H1 (cell line): ENCODE data around the gene DHPS. TPM values are rescaled to one million over a fixed set of nuclear protein-coding genes. Genes with fewer than 3 reads are reported as not detected.

Experiments
- CTCF ChIA-PET: fragments of 300-600 bp; sonication (Branson Sonifier 250); formaldehyde crosslinking; loops from one replicate; lab custom pipeline; 2021; ENCODE audit not compliant: partially characterized antibody; lab: Charles Lee
- POLR2A ChIA-PET: fragments of 300-600 bp; sonication (Branson Sonifier 250); formaldehyde crosslinking; loops from one replicate; lab custom pipeline; 2021; ENCODE audit warnings: inconsistent platforms; ENCODE audit not compliant: partially characterized antibody; lab: Charles Lee
- DNase-seq, 2 experiments: peaks; one replicate each; pipeline versions ENCODE4 v3.0.0 to v3.0.0-alpha.2; 2010 to 2022; ENCODE audit warnings: low spot score in 2 of 2, low read depth in 1 of 2, mixed read lengths in 1 of 2
- FAIRE-seq: peaks from 2 replicates; lab custom pipeline; 2011; peaks lifted over from hg19 to GRCh38; lab: Jason Lieb, UNC
- H2AFZ ChIP-seq: 2 replicates; pipeline ENCODE4 v1.8.1; 2012; ENCODE audit warnings: low read length, inconsistent platforms
- H2AK5ac ChIP-seq: 2 replicates; pipeline ENCODE4 v1.6.1; 2013; ENCODE audit warnings: low read depth, low read length
- H2BK120ac ChIP-seq: replicated peaks from 2 replicates; pipeline ENCODE3; 2013; ENCODE audit warnings: low read depth, low read length, inconsistent platforms
- H2BK12ac ChIP-seq: 2 replicates; pipeline ENCODE4 v1.6.1; 2013; ENCODE audit warnings: low read depth, low read length
- H2BK15ac ChIP-seq: 2 replicates; pipeline ENCODE4 v1.6.1; 2013; ENCODE audit warnings: low read length
- H2BK20ac ChIP-seq: 2 replicates; pipeline ENCODE4 v1.6.1; 2013; ENCODE audit warnings: low read length
- H2BK5ac ChIP-seq: 2 replicates; pipeline ENCODE4 v1.6.1; 2013; ENCODE audit warnings: low read depth, low read length
- H3K14ac ChIP-seq: 2 replicates; pipeline ENCODE4 v1.6.1; 2013; ENCODE audit warnings: inconsistent platforms; ENCODE audit not compliant: insufficient read length
- H3K18ac ChIP-seq: 2 replicates; pipeline ENCODE4 v1.6.1; 2013; ENCODE audit warnings: low read length; ENCODE audit errors: extremely low read depth
- H3K23ac ChIP-seq: 2 replicates; pipeline ENCODE4 v1.6.1; 2013; ENCODE audit warnings: inconsistent platforms; ENCODE audit not compliant: insufficient read length
- H3K23me2 ChIP-seq: 2 replicates; pipeline ENCODE4 v1.6.1; 2013; ENCODE audit warnings: low read depth, low read length
- H3K27ac ChIP-seq: 2 replicates; pipeline ENCODE4 v1.6.1; 2011; ENCODE audit warnings: low read depth, low read length, inconsistent platforms
- H3K27me3 ChIP-seq, 4 experiments: replicated peaks in 1 of 4; 1 replicate in 1 of 4; 2 replicates in 3 of 4; pipeline versions ENCODE4 v1.6.1 to v1.8.1; 2011 to 2013; ENCODE audit warnings: low read length in 3 of 4, mild to moderate bottlenecking in 3 of 4, inconsistent platforms in 2 of 4, mixed read lengths in 2 of 4, moderate library complexity in 1 of 4; ENCODE audit not compliant: control insufficient read depth in 3 of 4, insufficient read depth in 3 of 4; ENCODE audit errors: extremely low read depth in 1 of 4
- H3K36me3 ChIP-seq, 4 experiments: 2 replicates each; pipeline versions ENCODE4 v1.6.1 to v1.8.1; 2011 to 2013; ENCODE audit warnings: mild to moderate bottlenecking in 4 of 4, low read length in 3 of 4, moderate library complexity in 2 of 4, control low read depth in 1 of 4, inconsistent platforms in 1 of 4; ENCODE audit not compliant: insufficient read depth in 4 of 4, control insufficient read depth in 2 of 4
- H3K4ac ChIP-seq: replicated peaks from 2 replicates; pipeline ENCODE3; 2013; ENCODE audit warnings: low read length, low read depth, mixed read lengths, inconsistent platforms; ENCODE audit not compliant: insufficient read length
- H3K4me1 ChIP-seq, 4 experiments: replicated peaks in 1 of 4; 1 replicate in 1 of 4; 2 replicates in 3 of 4; pipeline versions ENCODE4 v1.6.1 to v1.8.1; 2011 to 2013; ENCODE audit warnings: low read length in 3 of 4, inconsistent platforms in 2 of 4, mixed read lengths in 1 of 4; ENCODE audit not compliant: insufficient read depth in 4 of 4, control insufficient read depth in 3 of 4
- H3K4me2 ChIP-seq, 2 experiments: 2 replicates each; pipeline versions ENCODE4 v1.6.1 to v1.8.1; 2011 to 2013; ENCODE audit warnings: low read depth in 2 of 2, low read length in 2 of 2, control low read depth in 1 of 2, inconsistent platforms in 1 of 2, mild to moderate bottlenecking in 1 of 2; ENCODE audit not compliant: insufficient read depth in 1 of 2
- H3K4me3 ChIP-seq, 4 experiments: fragments of 200-600, 300-600 bp in 1 of 4; sonication (generic), shearing (Covaris generic), sonication (Bioruptor Twin) in 1 of 4; 2 replicates each; pipeline versions ENCODE4 v1.5.1 to v1.8.1; 2011 to 2016; ENCODE audit warnings: low read length in 4 of 4, low read depth in 3 of 4, control low read depth in 2 of 4, inconsistent platforms in 2 of 4, mild to moderate bottlenecking in 2 of 4, mixed read lengths in 1 of 4, moderate library complexity in 1 of 4; ENCODE audit not compliant: insufficient read depth in 2 of 4; ENCODE audit errors: extremely low read depth in 1 of 4
- H3K56ac ChIP-seq: replicated peaks from 2 replicates; pipeline ENCODE3; 2013; ENCODE audit warnings: low read depth, mild to moderate bottlenecking, mixed read lengths, low read length, inconsistent platforms; ENCODE audit not compliant: insufficient read length
- H3K79me1 ChIP-seq: 2 replicates; pipeline ENCODE4 v1.6.1; 2013; ENCODE audit warnings: low read depth, low read length, control low read depth
- H3K79me2 ChIP-seq, 2 experiments: 2 replicates each; pipeline versions ENCODE4 v1.6.1 to v1.8.1; 2012 to 2013; ENCODE audit warnings: low read length in 2 of 2, mild to moderate bottlenecking in 2 of 2, inconsistent platforms in 1 of 2; ENCODE audit not compliant: insufficient read depth in 2 of 2, control insufficient read depth in 1 of 2
- H3K9ac ChIP-seq, 4 experiments: replicated peaks in 1 of 4; 1 replicate in 1 of 4; 2 replicates in 3 of 4; pipeline versions ENCODE4 v1.6.1 to v1.8.1; 2011 to 2013; ENCODE audit warnings: low read depth in 3 of 4, low read length in 3 of 4, control low read depth in 2 of 4, mild to moderate bottlenecking in 2 of 4, moderate library complexity in 2 of 4, inconsistent platforms in 1 of 4; ENCODE audit errors: extremely low read depth in 1 of 4
- H3K9me3 ChIP-seq, 2 experiments: 2 replicates each; pipeline versions ENCODE4 v1.6.1 to v1.8.1; 2012 to 2013; ENCODE audit warnings: mild to moderate bottlenecking in 2 of 2, moderate library complexity in 2 of 2, control low read depth in 1 of 2, inconsistent platforms in 1 of 2, low read depth in 1 of 2, low read length in 1 of 2, mixed read lengths in 1 of 2; ENCODE audit not compliant: insufficient read depth in 2 of 2
- H4K20me1 ChIP-seq, 2 experiments: replicated peaks in 1 of 2; 2 replicates each; pipeline versions ENCODE3 to v1.8.1; 2011 to 2013; ENCODE audit warnings: inconsistent platforms in 2 of 2, low read length in 2 of 2, mild to moderate bottlenecking in 1 of 2; ENCODE audit not compliant: insufficient read depth in 2 of 2, control insufficient read depth in 1 of 2
- H4K5ac ChIP-seq: 2 replicates; pipeline ENCODE4 v1.6.1; 2013; ENCODE audit warnings: low read length, low read depth, mixed read lengths, inconsistent platforms; ENCODE audit not compliant: insufficient read length
- H4K8ac ChIP-seq: 2 replicates; pipeline ENCODE4 v1.8.0; 2013; ENCODE audit warnings: mild to moderate bottlenecking, moderate library complexity, low read length, inconsistent platforms; ENCODE audit not compliant: insufficient read depth; ENCODE audit errors: extremely low read depth
- H4K91ac ChIP-seq: replicated peaks from 2 replicates; pipeline ENCODE3; 2013; ENCODE audit warnings: low read length, mixed read lengths, inconsistent platforms; ENCODE audit not compliant: insufficient read length
- ATF2 ChIP-seq: IDR thresholded peaks from 2 replicates; pipeline ENCODE4 v1.6.1; 2012; ENCODE audit warnings: low read length, inconsistent platforms
- BRCA1 ChIP-seq: IDR thresholded peaks from 2 replicates; pipeline ENCODE4 v1.6.1; 2012; ENCODE audit warnings: low read depth, low read length, improper control_type of control experiment
- CBX8 ChIP-seq: fragments of 300-800, 300-1000 bp; sonication (generic); IDR thresholded peaks from 2 replicates; pipeline ENCODE4 v1.7.1; 2016; ENCODE audit warnings: low read depth, low read length, borderline replicate concordance
- CEBPB ChIP-seq: IDR thresholded peaks from 2 replicates; pipeline ENCODE4 v1.6.1; 2012; ENCODE audit warnings: low read depth, low read length
- CHD1 ChIP-seq: IDR thresholded peaks from 2 replicates; pipeline ENCODE4 v1.6.1; 2012; ENCODE audit warnings: low read depth, low read length, improper control_type of control experiment
- CHD2 ChIP-seq: IDR thresholded peaks from 2 replicates; pipeline ENCODE4 v1.6.1; 2012; ENCODE audit warnings: low read length, improper control_type of control experiment
- GTF2F1 ChIP-seq: IDR thresholded peaks from 2 replicates; pipeline ENCODE4 v1.6.1; 2012; ENCODE audit warnings: low read depth, low read length, improper control_type of control experiment, borderline replicate concordance
- HDAC6 ChIP-seq: IDR thresholded peaks from one replicate; pipeline ENCODE4 v1.7.1; 2012; ENCODE audit warnings: low read depth, mild to moderate bottlenecking, inconsistent platforms, low read length, moderate library complexity
- JUN ChIP-seq: IDR thresholded peaks from 2 replicates; pipeline ENCODE4 v1.6.1; 2011; ENCODE audit warnings: low read depth, mild to moderate bottlenecking, improper control_type of control experiment, low read length
- JUND ChIP-seq: IDR thresholded peaks from 2 replicates; pipeline ENCODE4 v1.6.1; 2011; ENCODE audit warnings: mild to moderate bottlenecking, improper control_type of control experiment, low read length
- KDM1A ChIP-seq: fragments of 200-600, 300-600 bp; sonication (generic); IDR thresholded peaks from 2 replicates; pipeline ENCODE4 v1.7.1; 2016; ENCODE audit warnings: mild to moderate bottlenecking, low read length, borderline replicate concordance
- TAF1 ChIP-seq: IDR thresholded peaks from 2 replicates; pipeline ENCODE4 v1.6.1; 2011; ENCODE audit warnings: mild to moderate bottlenecking, low read depth, low read length
- TBP ChIP-seq: IDR thresholded peaks from 2 replicates; pipeline ENCODE4 v1.6.1; 2011; ENCODE audit warnings: low read depth, low read length, improper control_type of control experiment
- TEAD4 ChIP-seq: IDR thresholded peaks from 2 replicates; pipeline ENCODE4 v1.6.1; 2012; ENCODE audit warnings: low read depth, low read length, inconsistent platforms, mixed read lengths
- WGBS, 2 experiments: shearing (Covaris generic) in 1 of 2; methylation state at CpG; one replicate each; pipeline versions ENCODE4 v1.1.6 to v1.1.7; 2013 to 2015; ENCODE audit warnings: low lambda C conversion rate in 2 of 2, mixed read lengths in 2 of 2, inconsistent platforms in 1 of 2, low coverage in 1 of 2, missing lambda C conversion rate in 1 of 2; ENCODE audit not compliant: insufficient replicate concordance in 2 of 2, insufficient coverage in 1 of 2, insufficient read length in 1 of 2; ENCODE audit errors: extremely low coverage in 1 of 2, missing lambda C conversion rate in 1 of 2; 5-methylcytosine and 5-hydroxymethylcytosine counted together
- polyA plus RNA-seq, 7 experiments: library from polyadenylated mRNA; depleted of rRNA in 3 of 7; stranded (reverse) in 5 of 7; unstranded in 2 of 7; fragments of >200 nt in 5 of 7; fragments of 200-250 nt in 2 of 7; gene quantifications; 1 replicate in 5 of 7; 2 replicates in 1 of 7; 4 replicates in 1 of 7; pipeline versions ENCODE4 v1.2.1 to v1.2.3, GENCODE V29; 2011 to 2013; ENCODE audit warnings: missing spikeins in 2 of 7, mixed read lengths in 2 of 7
- total RNA-seq: library from RNA; stranded (reverse); fragmentation: NEBNext Ultra II Directional; extraction: Animal tissue kit (Norgen Biotek cat#: 25700); gene quantifications from 2 replicates; pipeline ENCODE4 v1.2.1, GENCODE V29; 2021

Gene DHPS
- total and polyA plus RNA-seq, 2 of the 8 experiments (the other 6 are each of a cell fraction or from before 2014, with no cell fraction given): 86.6 to 99.6 TPM

GRCh38 chr19:12711187-12711586, 29.5 kb upstream of the DHPS start:
- no peak overlapping the region for H3K23ac ChIP-seq
- H3K36me3 ChIP-seq: peaks cover 43 to 76% (median 64%) of the 10 kb centered on the region in 4 experiments
- no peak overlapping the region for H4K5ac ChIP-seq
- H3K18ac ChIP-seq: no peak overlapping the region
- no peak overlapping the region for H3K4me2 ChIP-seq
- no peak overlapping the region for H2BK120ac ChIP-seq
- peaks cover 0 to 4% of the 10 kb centered on the region in 2 experiments; a peak in 2 of 4 replicates for H3K79me2 ChIP-seq
- H3K27me3 ChIP-seq: no peaks in the 10 kb centered on the region
- no peak for FAIRE-seq
- no peak overlapping the region for H2AFZ ChIP-seq
- no peak overlapping the region for H3K4me3 ChIP-seq
- no peak overlapping the region for H4K91ac ChIP-seq
- H2AK5ac ChIP-seq: no peak overlapping the region
- no peak overlapping the region for H3K56ac ChIP-seq
- no peaks in the 10 kb centered on the region for H3K23me2 ChIP-seq
- no peak overlapping the region for H2BK15ac ChIP-seq
- ChIA-PET POLR2A (interaction anchor here (0.6 to 6.7 kb wide), 6 partner anchors 10 to 46 kb away, joined by 3 to 50 read pairs (median 6); partner anchors contain the start of genes FBXW9 and TNPO2), CTCF (interaction anchor here (0.6 to 13.0 kb wide), 9 partner anchors 11 to 90 kb away, joined by 3 to 81 read pairs (median 4); no protein-coding TSS in a partner anchor)
- no peak overlapping the region for H2BK5ac ChIP-seq
- H2BK12ac ChIP-seq: no peak overlapping the region
- H3K79me1 ChIP-seq: peaks cover 5% of the 10 kb centered on the region; the same call in 1 of the 2 replicates
- H3K9me3 ChIP-seq: no peaks in the 10 kb centered on the region
- DNase-seq: no peak
- no peak overlapping the region for H2BK20ac ChIP-seq
- no peak overlapping the region for H4K8ac ChIP-seq
- peaks cover 9 to 22% of the 10 kb centered on the region in 2 experiments for H4K20me1 ChIP-seq
- no peak overlapping the region for H3K9ac ChIP-seq
- no peak overlapping the region for H3K14ac ChIP-seq
- WGBS, 2 experiments: 96% methylated on average over 15 of the region's 17 CpGs; no CpG with 5 or more reads in 1 of the 2 experiments
- H3K4ac ChIP-seq: no peak overlapping the region
- H3K4me1 ChIP-seq: no peaks in the 10 kb centered on the region
- no peak overlapping the region for H3K27ac ChIP-seq
- TF ChIP-seq BRCA1 (no peak), GTF2F1 (no peak), TEAD4 (no peak), TAF1 (no peak), CHD2 (no peak), TBP (no peak), HDAC6 (no peak), KDM1A (no peak), ATF2 (no peak), JUN (no peak), CEBPB (no peak), CBX8 (no peak), CHD1 (no peak), JUND (no peak)
